HCT116 (cell line): ENCODE measurements around the gene SLC26A2.

Source experiments
- POLR2A ChIP-seq: IDR thresholded peaks from 2 replicates; pipeline ENCODE4 v1.7.0; 2011; ENCODE audit warnings: borderline replicate concordance; ENCODE audit not compliant: insufficient read depth, insufficient read length; ENCODE audit errors: extremely low read depth
- POLR2AphosphoS5 ChIP-seq: IDR thresholded peaks from 2 replicates; pipeline ENCODE4 v1.6.1; 2011; ENCODE audit warnings: mild to moderate bottlenecking, low read depth, low read length, moderate library complexity
- TF ChIP-seq, protein P1 (sequence below), 3 experiments: fragments of 200-600 bp in 1 of 3; sonication (generic) in 1 of 3; IDR thresholded peaks in 2 of 3; conservative IDR thresholded peaks in 1 of 3; 2 replicates each; pipeline ENCODE4 v1.5.1; 2012 to 2017; ENCODE audit warnings: low read depth in 2 of 3, low read length in 2 of 3, antibody characterized with exemption in 1 of 3, borderline replicate concordance in 1 of 3, control low read depth in 1 of 3, mild to moderate bottlenecking in 1 of 3, mixed read lengths in 1 of 3, mixed run types in 1 of 3, moderate library complexity in 1 of 3; ENCODE audit not compliant: insufficient read depth in 1 of 3
- TF ChIP-seq, protein P2 (sequence below): IDR thresholded peaks from 2 replicates; pipeline ENCODE4 v1.6.1; 2012

DNA sequence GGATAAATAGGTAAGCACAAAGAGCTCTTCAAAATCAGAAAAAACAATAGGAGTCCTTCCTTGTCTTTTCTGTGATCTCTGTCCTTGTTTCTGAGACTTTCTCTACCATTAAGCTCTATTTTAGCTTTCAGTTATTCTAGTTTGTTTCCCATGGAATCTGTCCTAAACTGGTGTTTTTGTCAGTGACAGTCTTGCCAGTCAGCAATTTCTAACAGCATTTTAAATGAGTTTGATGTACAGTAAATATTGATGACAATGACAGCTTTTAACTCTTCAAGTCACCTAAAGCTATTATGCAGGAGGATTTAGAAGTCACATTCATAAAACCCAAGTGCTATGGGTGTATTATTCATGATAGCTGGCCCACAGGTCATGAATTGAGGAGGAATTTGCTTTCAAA lies 21.9 kb downstream of the SLC26A2 start:
- TF ChIP-seq POLR2A (no peak), POLR2AphosphoS5 (no peak)
- TF ChIP-seq, protein P1, sequence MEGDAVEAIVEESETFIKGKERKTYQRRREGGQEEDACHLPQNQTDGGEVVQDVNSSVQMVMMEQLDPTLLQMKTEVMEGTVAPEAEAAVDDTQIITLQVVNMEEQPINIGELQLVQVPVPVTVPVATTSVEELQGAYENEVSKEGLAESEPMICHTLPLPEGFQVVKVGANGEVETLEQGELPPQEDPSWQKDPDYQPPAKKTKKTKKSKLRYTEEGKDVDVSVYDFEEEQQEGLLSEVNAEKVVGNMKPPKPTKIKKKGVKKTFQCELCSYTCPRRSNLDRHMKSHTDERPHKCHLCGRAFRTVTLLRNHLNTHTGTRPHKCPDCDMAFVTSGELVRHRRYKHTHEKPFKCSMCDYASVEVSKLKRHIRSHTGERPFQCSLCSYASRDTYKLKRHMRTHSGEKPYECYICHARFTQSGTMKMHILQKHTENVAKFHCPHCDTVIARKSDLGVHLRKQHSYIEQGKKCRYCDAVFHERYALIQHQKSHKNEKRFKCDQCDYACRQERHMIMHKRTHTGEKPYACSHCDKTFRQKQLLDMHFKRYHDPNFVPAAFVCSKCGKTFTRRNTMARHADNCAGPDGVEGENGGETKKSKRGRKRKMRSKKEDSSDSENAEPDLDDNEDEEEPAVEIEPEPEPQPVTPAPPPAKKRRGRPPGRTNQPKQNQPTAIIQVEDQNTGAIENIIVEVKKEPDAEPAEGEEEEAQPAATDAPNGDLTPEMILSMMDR (IDR thresholded peaks at IDR 0.05 in 2 of 3, conservative IDR thresholded peaks at IDR 0.05 in 1 of 3; ENCODE audit: borderline replicate concordance in 1 of 3, insufficient read depth in 1 of 3, low read depth in 2 of 3, low read length in 2 of 3), result no peak
- TF ChIP-seq, protein P2, sequence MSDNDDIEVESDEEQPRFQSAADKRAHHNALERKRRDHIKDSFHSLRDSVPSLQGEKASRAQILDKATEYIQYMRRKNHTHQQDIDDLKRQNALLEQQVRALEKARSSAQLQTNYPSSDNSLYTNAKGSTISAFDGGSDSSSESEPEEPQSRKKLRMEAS, result no peak
